HepG2 (cell line): ENCODE data around the gene TTC28. TPM values are rescaled to one million over a fixed set of nuclear protein-coding genes. Genes with fewer than 3 reads are reported as not detected.

Experiments
- ATAC-seq: fragments of 200-7000 bp; cut with Tn5 transposase; 3 replicates; pipeline ENCODE4 v1.9.1; 2020; ENCODE audit warnings: mild to moderate bottlenecking, moderate library complexity
- BruUV-seq: library from RNA; stranded (reverse); fragments of 400-500 nt; replicated peaks from 2 replicates; lab custom pipeline; 2021; lab: Mats Ljungman, UMichigan
- CTCF ChIA-PET: fragments of 300-600 bp; formaldehyde crosslinking; extraction: SDS; loops from one replicate; lab custom pipeline; 2021; ENCODE audit warnings: low total read pairs, inconsistent platforms, low intra/inter-chr PET ratio; lab: Yijun Ruan, JAX
- POLR2A ChIA-PET: fragments of 350-600 bp; sonication (Branson Sonifier 250); formaldehyde crosslinking; loops from one replicate; lab custom pipeline; 2020; ENCODE audit warnings: antibody characterized with exemption, inconsistent platforms; lab: Yijun Ruan, JAX
- DNase-seq: peaks from one replicate; pipeline ENCODE4 v3.0.0-alpha.2; 2015; ENCODE audit warnings: low spot score
- FAIRE-seq: peaks from 3 replicates; lab custom pipeline; 2011; peaks lifted over from hg19 to GRCh38; lab: Jason Lieb, UNC
- H2AFZ ChIP-seq: one replicate; pipeline ENCODE4 v1.6.1; 2011; ENCODE audit warnings: low read length, inconsistent platforms
- H3K27ac ChIP-seq: fragments of 300-600 bp; 3 replicates; pipeline ENCODE4 v1.8.0; 2011; ENCODE audit warnings: mixed run types, mild to moderate bottlenecking, mixed read lengths, low read length, inconsistent platforms; ENCODE audit not compliant: insufficient read depth; ENCODE audit errors: extremely low read length
- H3K27me3 ChIP-seq, 2 experiments: fragments of 200-600 bp in 1 of 2; 2 replicates in 1 of 2; 3 replicates in 1 of 2; pipeline versions ENCODE4 v1.6.0 to v1.8.0; 2011; ENCODE audit warnings: low read length in 2 of 2, mild to moderate bottlenecking in 2 of 2, moderate library complexity in 2 of 2, inconsistent platforms in 1 of 2; ENCODE audit not compliant: insufficient read depth in 2 of 2, control insufficient read depth in 1 of 2
- H3K36me3 ChIP-seq, 2 experiments: fragments of 200-600 bp in 1 of 2; replicated peaks in 1 of 2; 2 replicates in 1 of 2; 3 replicates in 1 of 2; pipeline versions ENCODE4 v1.5.1 to v1.8.0; 2011; ENCODE audit warnings: low read length in 2 of 2, inconsistent platforms in 1 of 2; ENCODE audit not compliant: insufficient read depth in 2 of 2, control insufficient read depth in 1 of 2
- H3K4me1 ChIP-seq: 2 replicates; pipeline ENCODE4 v1.5.1; 2012; ENCODE audit warnings: low read length, inconsistent platforms; ENCODE audit not compliant: insufficient read depth
- H3K4me2 ChIP-seq: 2 replicates; pipeline ENCODE4 v1.6.0; 2011; ENCODE audit warnings: low read depth, low read length, inconsistent platforms
- H3K4me3 ChIP-seq, 3 experiments: fragments of 200-600 bp in 1 of 3; sonication (generic), shearing (Covaris generic) in 1 of 3; replicated peaks in 1 of 3; 2 replicates each; pipeline ENCODE4 v1.5.1; 2011 to 2016; ENCODE audit warnings: low read length in 3 of 3, inconsistent platforms in 2 of 3, low read depth in 2 of 3, mild to moderate bottlenecking in 2 of 3, control low read depth in 1 of 3, mixed read lengths in 1 of 3; ENCODE audit not compliant: insufficient read depth in 1 of 3
- H3K79me2 ChIP-seq: one replicate; pipeline ENCODE4 v1.6.1; 2011; ENCODE audit warnings: low read length, inconsistent platforms; ENCODE audit not compliant: insufficient read depth
- H3K9ac ChIP-seq: 2 replicates; pipeline ENCODE4 v1.6.0; 2011; ENCODE audit warnings: mild to moderate bottlenecking, low read depth, low read length, inconsistent platforms; ENCODE audit not compliant: insufficient read depth
- H3K9me3 ChIP-seq: 2 replicates; pipeline ENCODE4 v1.5.1; 2012; ENCODE audit warnings: mild to moderate bottlenecking, low read length
- H4K20me1 ChIP-seq: 2 replicates; pipeline ENCODE4 v1.6.0; 2011; ENCODE audit warnings: inconsistent platforms, mild to moderate bottlenecking, low read length, moderate library complexity; ENCODE audit not compliant: insufficient read depth
- FOXC1 ChIP-seq: sonication (generic); formaldehyde crosslinking; IDR thresholded peaks from 2 replicates; pipeline ENCODE4 v1.8.0; 2022; ENCODE audit warnings: mild to moderate bottlenecking, missing genetic modification reagents, borderline replicate concordance
- MATR3 ChIP-seq: sonication (generic); formaldehyde crosslinking; IDR thresholded peaks from 2 replicates; pipeline ENCODE4 v1.4.0; 2020; ENCODE audit warnings: missing genetic modification reagents
- NAIF1 ChIP-seq: sonication (generic); formaldehyde crosslinking; IDR thresholded peaks from 2 replicates; pipeline ENCODE4 v1.5.0; 2020; ENCODE audit warnings: mild to moderate bottlenecking, missing genetic modification reagents, borderline replicate concordance
- NFKBIZ ChIP-seq: IDR thresholded peaks from 2 replicates; pipeline ENCODE4 v1.6.1; 2018; ENCODE audit warnings: missing genetic modification reagents, missing compliant biosample characterization
- ZNF225 ChIP-seq: sonication (generic); formaldehyde crosslinking; IDR thresholded peaks from 2 replicates; pipeline ENCODE4 v1.4.0; 2020; ENCODE audit warnings: mild to moderate bottlenecking, missing genetic modification reagents
- ZNF382 ChIP-seq: sonication (generic); formaldehyde crosslinking; IDR thresholded peaks from 2 replicates; pipeline ENCODE4 v1.5.0; 2020; ENCODE audit warnings: missing genetic modification reagents, mild to moderate bottlenecking, borderline replicate concordance
- ZNF720 ChIP-seq: sonication (generic); formaldehyde crosslinking; IDR thresholded peaks from 2 replicates; pipeline ENCODE4 v1.4.0; 2020; ENCODE audit warnings: missing genetic modification reagents
- WGBS: methylation state at CpG from one replicate; pipeline ENCODE4 v1.1.6; 2017; ENCODE audit warnings: low lambda C conversion rate; 5-methylcytosine and 5-hydroxymethylcytosine counted together
- in situ Hi-C: cut with HindIII; loops from 2 replicates; pipeline ENCODE4 v1.10.0; 2017; ENCODE audit warnings: low pct_unique_long_range_greater_than_20kb; ENCODE audit not compliant: extremely low pct_ligation_motif_present
- intact Hi-C: fragments of 100-400 bp; cut with micrococcal nuclease; formaldehyde crosslinking; loops from one replicate; pipeline ENCODE4 v1.10.0; 2022; ENCODE audit not compliant: unreplicated experiment
- polyA plus RNA-seq, 8 experiments: library from polyadenylated mRNA; depleted of rRNA in 3 of 8; stranded (reverse) in 7 of 8; unstranded in 1 of 8; fragments of >200 nt; fragmentation: Illumina TruSeq in 4 of 8; extraction: Trizol in 4 of 8; gene quantifications; 2 replicates each; pipeline versions ENCODE4 v1.2.1 to v1.2.3, GENCODE V29; 2011 to 2016; ENCODE audit warnings: low read depth in 4 of 8, missing spikeins in 1 of 8, mixed read lengths in 1 of 8; ENCODE audit not compliant: insufficient read depth in 1 of 8
- total RNA-seq, 5 experiments: library from RNA; depleted of rRNA; stranded (reverse); fragments of >200 nt; fragmentation: Illumina TruSeq; extraction: Trizol; gene quantifications; 2 replicates each; pipeline ENCODE4 v1.2.3, GENCODE V29; 2016; ENCODE audit warnings: low read depth in 1 of 5
- TF ChIP-seq, protein P1 (sequence below): sonication (generic); formaldehyde crosslinking; IDR thresholded peaks from 2 replicates; pipeline ENCODE4 v1.5.0; 2020; ENCODE audit warnings: mild to moderate bottlenecking, missing genetic modification reagents, moderate library complexity
- TF ChIP-seq, protein P2 (sequence below): sonication (generic); formaldehyde crosslinking; IDR thresholded peaks from 2 replicates; pipeline ENCODE4 v1.4.0; 2020; ENCODE audit warnings: missing genetic modification reagents
- TF ChIP-seq, protein P3 (sequence below): sonication (generic); formaldehyde crosslinking; IDR thresholded peaks from 2 replicates; pipeline ENCODE4 v1.5.1; 2020; ENCODE audit warnings: mild to moderate bottlenecking, missing genetic modification reagents, moderate library complexity
- TF ChIP-seq, protein P4 (sequence below): sonication (generic); formaldehyde crosslinking; IDR thresholded peaks from 2 replicates; pipeline ENCODE4 v1.4.0; 2020; ENCODE audit warnings: missing genetic modification reagents, borderline replicate concordance

Gene TTC28
- total and polyA plus RNA-seq, 2 of the 13 experiments (the other 11 are each of a cell fraction or from before 2014, with no cell fraction given), result 4.2 to 13.1 TPM

DNA sequence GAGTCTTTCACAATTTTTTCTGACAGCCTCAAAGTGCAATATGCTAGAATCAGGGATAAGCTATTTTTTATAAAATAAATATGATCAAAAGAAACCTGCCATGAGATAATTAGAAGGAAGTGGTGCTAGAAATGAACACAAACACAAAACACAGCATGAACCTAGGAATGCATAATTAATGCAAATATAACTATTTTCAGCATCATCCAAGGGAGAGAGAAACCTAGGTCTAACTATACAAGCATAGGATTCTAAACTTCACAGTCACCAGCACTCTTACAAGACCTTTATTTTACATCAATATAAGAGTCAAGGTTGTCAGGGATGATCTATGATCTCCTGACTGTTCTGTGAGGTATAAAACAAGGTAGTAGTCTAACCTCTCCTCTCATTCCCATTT is 29.2 kb downstream of the TTC28 start:
- no TSS peak for BruUV-seq
- no peak for FAIRE-seq
- DNase-seq, result no peak

DNA sequence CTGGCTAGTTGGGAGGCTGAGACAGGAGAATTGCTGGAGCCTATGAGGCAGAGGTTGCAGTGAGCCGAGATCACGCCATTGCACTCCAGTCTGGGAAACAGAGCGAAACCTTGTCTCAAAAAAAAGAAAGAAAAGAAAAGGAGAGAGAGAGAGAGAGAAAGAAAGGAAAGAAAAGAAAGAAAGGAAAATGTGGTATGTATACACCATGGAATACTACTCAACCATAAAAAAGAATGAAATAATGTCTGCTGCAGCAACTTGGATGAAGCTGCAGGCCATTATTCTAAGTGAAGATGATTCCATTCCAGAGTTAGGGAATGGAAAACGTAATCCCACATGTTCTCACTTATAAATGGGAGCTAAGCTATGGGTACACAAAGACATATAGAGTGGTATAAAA is 30.8 kb downstream of the TTC28 start:
- H3K4me2 ChIP-seq, result no peak overlapping the region
- 98% methylated on average over 4 of the region's 4 CpGs for WGBS
- no peak overlapping the region for H3K4me3 ChIP-seq
- DNase-seq (no peak), ATAC-seq (no peak), FAIRE-seq (no peak)
- H2AFZ ChIP-seq, result no peak overlapping the region
- intact Hi-C loops (no loop called here), in situ Hi-C loops (no loop called here)
- ChIA-PET POLR2A (no interaction called here), CTCF (no interaction called here)
- BruUV-seq, result no TSS peak
- H3K79me2 ChIP-seq, result peaks cover 14% of the 10 kb centered on the region
- H3K36me3 ChIP-seq, result no peaks in the 10 kb centered on the region; a peak in 1 of 5 replicates
- H3K9ac ChIP-seq, result no peak overlapping the region
- no peaks in the 10 kb centered on the region for H3K27me3 ChIP-seq
- peaks cover 8% of the 10 kb centered on the region; the same call in 1 of the 2 replicates for H3K4me1 ChIP-seq
- no peaks in the 10 kb centered on the region for H4K20me1 ChIP-seq
- no peak overlapping the region for H3K27ac ChIP-seq
- no peaks in the 10 kb centered on the region for H3K9me3 ChIP-seq
- TF ChIP-seq FOXC1 (CRISPR knock-in tag), result no peak
- TF ChIP-seq, protein P1, sequence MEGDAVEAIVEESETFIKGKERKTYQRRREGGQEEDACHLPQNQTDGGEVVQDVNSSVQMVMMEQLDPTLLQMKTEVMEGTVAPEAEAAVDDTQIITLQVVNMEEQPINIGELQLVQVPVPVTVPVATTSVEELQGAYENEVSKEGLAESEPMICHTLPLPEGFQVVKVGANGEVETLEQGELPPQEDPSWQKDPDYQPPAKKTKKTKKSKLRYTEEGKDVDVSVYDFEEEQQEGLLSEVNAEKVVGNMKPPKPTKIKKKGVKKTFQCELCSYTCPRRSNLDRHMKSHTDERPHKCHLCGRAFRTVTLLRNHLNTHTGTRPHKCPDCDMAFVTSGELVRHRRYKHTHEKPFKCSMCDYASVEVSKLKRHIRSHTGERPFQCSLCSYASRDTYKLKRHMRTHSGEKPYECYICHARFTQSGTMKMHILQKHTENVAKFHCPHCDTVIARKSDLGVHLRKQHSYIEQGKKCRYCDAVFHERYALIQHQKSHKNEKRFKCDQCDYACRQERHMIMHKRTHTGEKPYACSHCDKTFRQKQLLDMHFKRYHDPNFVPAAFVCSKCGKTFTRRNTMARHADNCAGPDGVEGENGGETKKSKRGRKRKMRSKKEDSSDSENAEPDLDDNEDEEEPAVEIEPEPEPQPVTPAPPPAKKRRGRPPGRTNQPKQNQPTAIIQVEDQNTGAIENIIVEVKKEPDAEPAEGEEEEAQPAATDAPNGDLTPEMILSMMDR, result no peak
- no peak for TF ChIP-seq MATR3 (CRISPR knock-in tag)
- TF ChIP-seq, protein P2, sequence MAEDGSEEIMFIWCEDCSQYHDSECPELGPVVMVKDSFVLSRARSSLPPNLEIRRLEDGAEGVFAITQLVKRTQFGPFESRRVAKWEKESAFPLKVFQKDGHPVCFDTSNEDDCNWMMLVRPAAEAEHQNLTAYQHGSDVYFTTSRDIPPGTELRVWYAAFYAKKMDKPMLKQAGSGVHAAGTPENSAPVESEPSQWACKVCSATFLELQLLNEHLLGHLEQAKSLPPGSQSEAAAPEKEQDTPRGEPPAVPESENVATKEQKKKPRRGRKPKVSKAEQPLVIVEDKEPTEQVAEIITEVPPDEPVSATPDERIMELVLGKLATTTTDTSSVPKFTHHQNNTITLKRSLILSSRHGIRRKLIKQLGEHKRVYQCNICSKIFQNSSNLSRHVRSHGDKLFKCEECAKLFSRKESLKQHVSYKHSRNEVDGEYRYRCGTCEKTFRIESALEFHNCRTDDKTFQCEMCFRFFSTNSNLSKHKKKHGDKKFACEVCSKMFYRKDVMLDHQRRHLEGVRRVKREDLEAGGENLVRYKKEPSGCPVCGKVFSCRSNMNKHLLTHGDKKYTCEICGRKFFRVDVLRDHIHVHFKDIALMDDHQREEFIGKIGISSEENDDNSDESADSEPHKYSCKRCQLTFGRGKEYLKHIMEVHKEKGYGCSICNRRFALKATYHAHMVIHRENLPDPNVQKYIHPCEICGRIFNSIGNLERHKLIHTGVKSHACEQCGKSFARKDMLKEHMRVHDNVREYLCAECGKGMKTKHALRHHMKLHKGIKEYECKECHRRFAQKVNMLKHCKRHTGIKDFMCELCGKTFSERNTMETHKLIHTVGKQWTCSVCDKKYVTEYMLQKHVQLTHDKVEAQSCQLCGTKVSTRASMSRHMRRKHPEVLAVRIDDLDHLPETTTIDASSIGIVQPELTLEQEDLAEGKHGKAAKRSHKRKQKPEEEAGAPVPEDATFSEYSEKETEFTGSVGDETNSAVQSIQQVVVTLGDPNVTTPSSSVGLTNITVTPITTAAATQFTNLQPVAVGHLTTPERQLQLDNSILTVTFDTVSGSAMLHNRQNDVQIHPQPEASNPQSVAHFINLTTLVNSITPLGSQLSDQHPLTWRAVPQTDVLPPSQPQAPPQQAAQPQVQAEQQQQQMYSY (CRISPR knock-in tag), result no peak
- no peak for TF ChIP-seq ZNF382 (CRISPR knock-in tag)
- no peak for TF ChIP-seq NAIF1 (CRISPR knock-in tag)
- no peak for TF ChIP-seq ZNF225

More for the DNA sequence above, 29.2 kb downstream of the TTC28 start:
- Histone ChIP-seq H3K4me3 (no peak overlapping the region), H3K4me2 (no peak overlapping the region), H4K20me1 (no peaks in the 10 kb centered on the region), H3K9ac (no peak overlapping the region), H3K9me3 (no peaks in the 10 kb centered on the region), H3K4me1 (peaks cover 8% of the 10 kb centered on the region; the same call in 1 of the 2 replicates), H3K27me3 (no peaks in the 10 kb centered on the region), H3K79me2 (peaks cover 14% of the 10 kb centered on the region), H3K27ac (no peak overlapping the region), H3K36me3 (no peaks in the 10 kb centered on the region; a peak in 1 of 5 replicates), H2AFZ (no peak overlapping the region)
- ATAC-seq, result no peak
- ChIA-PET POLR2A (no interaction called here), CTCF (no interaction called here)
- in situ Hi-C loops, result no loop called here
- intact Hi-C loops, result no loop called here
- TF ChIP-seq, protein P3, sequence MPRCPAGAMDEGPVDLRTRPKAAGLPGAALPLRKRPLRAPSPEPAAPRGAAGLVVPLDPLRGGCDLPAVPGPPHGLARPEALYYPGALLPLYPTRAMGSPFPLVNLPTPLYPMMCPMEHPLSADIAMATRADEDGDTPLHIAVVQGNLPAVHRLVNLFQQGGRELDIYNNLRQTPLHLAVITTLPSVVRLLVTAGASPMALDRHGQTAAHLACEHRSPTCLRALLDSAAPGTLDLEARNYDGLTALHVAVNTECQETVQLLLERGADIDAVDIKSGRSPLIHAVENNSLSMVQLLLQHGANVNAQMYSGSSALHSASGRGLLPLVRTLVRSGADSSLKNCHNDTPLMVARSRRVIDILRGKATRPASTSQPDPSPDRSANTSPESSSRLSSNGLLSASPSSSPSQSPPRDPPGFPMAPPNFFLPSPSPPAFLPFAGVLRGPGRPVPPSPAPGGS, result no peak
- TF ChIP-seq, protein P4, sequence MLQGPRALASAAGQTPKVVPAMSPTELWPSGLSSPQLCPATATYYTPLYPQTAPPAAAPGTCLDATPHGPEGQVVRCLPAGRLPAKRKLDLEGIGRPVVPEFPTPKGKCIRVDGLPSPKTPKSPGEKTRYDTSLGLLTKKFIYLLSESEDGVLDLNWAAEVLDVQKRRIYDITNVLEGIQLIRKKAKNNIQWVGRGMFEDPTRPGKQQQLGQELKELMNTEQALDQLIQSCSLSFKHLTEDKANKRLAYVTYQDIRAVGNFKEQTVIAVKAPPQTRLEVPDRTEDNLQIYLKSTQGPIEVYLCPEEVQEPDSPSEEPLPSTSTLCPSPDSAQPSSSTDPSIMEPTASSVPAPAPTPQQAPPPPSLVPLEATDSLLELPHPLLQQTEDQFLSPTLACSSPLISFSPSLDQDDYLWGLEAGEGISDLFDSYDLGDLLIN (CRISPR knock-in tag), result no peak
- TF ChIP-seq NFKBIZ (CRISPR knock-in tag) (no peak), ZNF720 (no peak)
